ENCODE measurements around the gene PDE2A. TPM values are rescaled to one million over a fixed set of nuclear protein-coding genes. Genes with fewer than 3 reads are reported as not detected.

PDE2A gene
- total and polyA plus RNA-seq, 4 donors, result 9.4 to 17.5 (median 14.1) TPM

DNA sequence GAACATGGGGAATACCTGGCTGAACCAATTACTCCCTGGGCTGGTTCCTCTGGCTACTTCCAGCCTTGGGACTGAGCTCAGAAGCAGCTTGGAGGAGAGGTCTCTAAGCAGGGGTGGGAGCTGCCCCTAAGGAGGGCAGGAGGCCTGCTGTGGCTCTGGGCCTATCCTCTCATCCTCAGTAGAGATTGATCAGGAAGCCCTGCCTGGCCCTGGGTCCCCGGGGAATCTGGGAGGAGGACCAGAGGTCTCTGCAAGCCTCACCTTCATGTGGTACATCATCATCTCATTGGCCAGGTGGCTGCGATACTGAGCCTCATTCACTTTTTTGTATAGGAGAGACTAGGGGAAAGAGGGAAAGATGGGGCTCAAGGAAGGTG, 91.1 kb downstream of the PDE2A start:
- Histone ChIP-seq H3K9me3 (ENCODE audit: control insufficient read depth, insufficient read depth, low read length) (no peaks in the 10 kb centered on the region), H3K36me3 (ENCODE audit: control insufficient read depth, insufficient read depth, low read length) (peaks cover 8% of the 10 kb centered on the region), H3K4me1 (ENCODE audit: control insufficient read depth, insufficient read depth, low read length) (peaks cover 13% of the 10 kb centered on the region), H3K4me3 (ENCODE audit: low read depth, low read length) (no peak overlapping the region), H3K27ac (ENCODE audit: low read depth, low read length) (no peak overlapping the region), H3K27me3 (ENCODE audit: control insufficient read depth, insufficient read depth, low read length) (peaks cover 28% of the 10 kb centered on the region)
- no peak for DNase-seq (ENCODE audit: low read depth in 4 of 6, low spot score in 6 of 6)
- 100% methylated on average over 1 of the region's 2 CpGs for WGBS (ENCODE audit: insufficient coverage)

DNA sequence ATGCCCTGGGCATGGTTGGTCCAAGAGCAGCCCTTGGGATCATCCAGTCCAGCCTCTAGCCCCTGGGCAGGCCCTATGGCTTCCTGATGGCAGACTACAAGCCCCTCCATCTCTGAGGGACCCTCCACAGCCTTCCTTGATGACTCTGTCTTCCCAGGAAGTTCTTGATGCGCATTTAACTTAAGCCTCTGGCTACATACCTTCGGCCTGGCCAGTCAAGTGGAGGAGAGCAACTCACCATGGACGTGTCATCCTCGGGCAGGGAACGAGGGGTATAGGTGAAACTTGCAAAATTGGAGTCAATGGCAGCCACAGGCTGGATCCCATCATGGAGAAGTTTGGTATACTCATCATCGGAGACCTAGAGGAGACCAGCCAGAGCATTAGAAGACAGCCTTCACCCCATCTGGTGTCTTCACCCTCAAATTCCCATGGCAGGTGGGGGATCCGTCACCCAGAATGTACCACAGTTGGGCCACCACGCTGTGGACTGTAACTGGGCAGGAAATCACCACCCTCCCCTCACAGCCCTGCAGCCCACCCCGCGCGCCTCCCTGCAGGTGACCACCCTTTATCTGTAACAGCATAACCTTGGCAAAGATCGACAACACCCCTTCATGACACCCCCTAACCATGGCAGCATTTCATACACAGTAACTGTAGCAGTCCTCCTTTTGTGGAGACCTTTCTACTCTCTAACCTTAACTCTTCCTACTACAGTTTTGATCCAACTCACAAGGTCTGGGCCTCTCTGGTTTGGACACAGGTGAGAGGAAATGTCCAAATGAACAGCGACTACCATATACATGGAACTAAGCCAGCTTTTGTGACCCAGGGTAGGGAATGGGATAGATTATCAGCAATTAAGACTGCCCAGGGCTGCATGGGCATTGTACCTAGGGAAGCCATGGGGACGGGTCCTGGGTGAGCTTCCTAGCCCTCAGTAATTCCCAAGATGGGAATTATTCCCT, 91.7 kb downstream of the PDE2A start:
- peaks cover 26% of the 10 kb centered on the region for H3K27me3 ChIP-seq (ENCODE audit: control insufficient read depth, insufficient read depth, low read length)
- H3K27ac ChIP-seq (ENCODE audit: low read depth, low read length), result no peak overlapping the region
- 96% methylated on average over 10 of the region's 14 CpGs for WGBS (ENCODE audit: insufficient coverage)
- H3K4me1 ChIP-seq (ENCODE audit: control insufficient read depth, insufficient read depth, low read length), result peaks cover 13% of the 10 kb centered on the region
- H3K4me3 ChIP-seq (ENCODE audit: low read depth, low read length), result no peak overlapping the region
- DNase-seq (ENCODE audit: low read depth in 4 of 6, low spot score in 6 of 6), result no peak
- H3K36me3 ChIP-seq (ENCODE audit: control insufficient read depth, insufficient read depth, low read length), result peaks cover 9% of the 10 kb centered on the region
- no peaks in the 10 kb centered on the region for H3K9me3 ChIP-seq (ENCODE audit: control insufficient read depth, insufficient read depth, low read length)

DNA sequence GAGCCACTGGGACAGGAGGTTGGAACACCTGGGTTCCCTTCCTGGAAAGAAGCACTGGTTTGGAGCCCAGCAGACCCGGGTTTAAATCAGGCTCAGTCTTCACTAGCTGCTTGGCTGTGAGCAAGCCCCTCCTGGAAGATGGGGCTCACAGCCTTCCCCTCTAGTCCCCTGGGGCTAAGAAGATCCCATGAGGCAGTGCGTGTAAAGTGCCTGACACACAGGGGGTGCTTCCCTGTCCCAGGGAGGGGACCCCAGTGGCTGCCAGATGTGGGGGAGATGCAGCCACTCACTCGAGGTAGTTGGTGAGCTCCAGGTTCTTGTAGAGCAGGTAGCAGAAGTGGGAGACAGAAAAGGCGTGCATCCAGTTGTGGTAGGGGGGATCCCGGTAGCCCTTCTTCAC, 93.2 kb downstream of the PDE2A start:
- WGBS (ENCODE audit: insufficient coverage), result 83% methylated on average over 3 of the region's 5 CpGs
- DNase-seq (ENCODE audit: low read depth in 4 of 6, low spot score in 6 of 6), result no peak
- peaks cover 13% of the 10 kb centered on the region for H3K4me1 ChIP-seq (ENCODE audit: control insufficient read depth, insufficient read depth, low read length)
- peaks cover 16% of the 10 kb centered on the region for H3K36me3 ChIP-seq (ENCODE audit: control insufficient read depth, insufficient read depth, low read length)
- no peak overlapping the region for H3K4me3 ChIP-seq (ENCODE audit: low read depth, low read length)
- peaks cover 22% of the 10 kb centered on the region for H3K27me3 ChIP-seq (ENCODE audit: control insufficient read depth, insufficient read depth, low read length)
- no peak overlapping the region for H3K27ac ChIP-seq (ENCODE audit: low read depth, low read length)
- H3K9me3 ChIP-seq (ENCODE audit: control insufficient read depth, insufficient read depth, low read length), result no peaks in the 10 kb centered on the region

DNA sequence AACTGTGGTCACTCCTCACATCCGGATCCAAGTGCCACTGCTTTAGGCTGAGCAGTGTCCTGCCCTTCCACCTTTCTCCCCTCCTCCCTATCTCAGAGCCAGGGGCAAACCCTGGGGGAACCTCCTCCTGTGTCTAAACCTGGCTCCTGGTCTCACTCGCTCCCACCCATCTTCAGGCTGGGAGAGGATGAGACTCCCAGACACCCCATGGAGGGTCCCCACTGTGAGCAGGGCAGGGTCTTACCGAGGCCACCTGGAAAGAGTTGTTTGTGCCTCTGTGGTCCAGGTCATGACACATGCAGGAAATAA, 93.6 kb downstream of the PDE2A start:
- no peaks in the 10 kb centered on the region for H3K9me3 ChIP-seq (ENCODE audit: control insufficient read depth, insufficient read depth, low read length)
- H3K27me3 ChIP-seq (ENCODE audit: control insufficient read depth, insufficient read depth, low read length), result peaks cover 21% of the 10 kb centered on the region
- no peak overlapping the region for H3K4me3 ChIP-seq (ENCODE audit: low read depth, low read length)
- H3K36me3 ChIP-seq (ENCODE audit: control insufficient read depth, insufficient read depth, low read length), result peaks cover 16% of the 10 kb centered on the region
- no peak for DNase-seq (ENCODE audit: low read depth in 4 of 6, low spot score in 6 of 6)
- no peak overlapping the region for H3K27ac ChIP-seq (ENCODE audit: low read depth, low read length)
- peaks cover 13% of the 10 kb centered on the region for H3K4me1 ChIP-seq (ENCODE audit: control insufficient read depth, insufficient read depth, low read length)
- 87% methylated on average over 3 of the region's 3 CpGs for WGBS (ENCODE audit: insufficient coverage)

DNA sequence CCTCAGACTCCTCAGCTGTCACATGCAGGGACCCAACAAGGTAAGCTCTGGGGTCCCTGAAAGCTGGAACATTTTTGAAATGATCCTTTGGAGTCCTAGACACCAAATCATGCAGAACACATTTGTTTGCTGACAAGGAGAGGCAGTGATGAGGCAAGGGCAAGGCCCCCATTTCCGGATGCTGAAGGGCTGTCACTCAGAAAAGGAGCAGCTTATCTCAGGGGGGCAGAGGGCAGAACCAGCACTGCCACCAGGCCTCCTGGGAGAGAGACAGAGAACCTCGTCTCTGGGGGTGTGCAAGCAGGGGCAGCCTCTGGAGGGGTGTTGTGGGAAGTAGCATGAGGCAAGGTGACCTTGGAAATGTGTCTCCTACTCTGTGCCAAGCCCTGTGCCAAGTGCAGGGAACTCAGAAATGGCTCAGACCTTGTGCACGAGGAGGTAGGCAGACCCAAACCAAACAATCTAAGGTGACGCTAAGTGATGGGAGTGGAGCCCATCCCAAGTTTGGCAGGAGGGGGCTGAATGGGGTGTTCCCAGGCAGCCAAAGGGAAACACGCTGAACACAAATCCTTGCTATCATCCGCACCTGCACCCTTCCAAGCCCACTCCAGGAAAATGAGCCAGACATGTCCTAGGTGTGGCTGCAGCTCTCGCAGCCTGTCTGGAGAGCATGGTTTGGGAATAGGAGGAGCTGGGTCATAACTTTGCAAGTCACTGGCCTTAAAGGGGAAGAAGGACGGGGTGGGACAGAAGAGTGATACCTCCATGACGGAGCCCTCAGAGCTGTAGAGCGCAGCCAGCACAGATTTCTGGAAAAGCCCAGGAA, 94.2 kb downstream of the PDE2A start:
- H3K36me3 ChIP-seq (ENCODE audit: control insufficient read depth, insufficient read depth, low read length), result peaks cover 16% of the 10 kb centered on the region
- H3K27ac ChIP-seq (ENCODE audit: low read depth, low read length), result no peak overlapping the region
- no peak for DNase-seq (ENCODE audit: low read depth in 4 of 6, low spot score in 6 of 6)
- H3K27me3 ChIP-seq (ENCODE audit: control insufficient read depth, insufficient read depth, low read length), result peaks cover 15% of the 10 kb centered on the region
- peaks cover 9% of the 10 kb centered on the region for H3K4me1 ChIP-seq (ENCODE audit: control insufficient read depth, insufficient read depth, low read length)
- H3K4me3 ChIP-seq (ENCODE audit: low read depth, low read length), result no peak overlapping the region
- H3K9me3 ChIP-seq (ENCODE audit: control insufficient read depth, insufficient read depth, low read length), result no peaks in the 10 kb centered on the region
- 85% methylated on average over 8 of the region's 10 CpGs for WGBS (ENCODE audit: insufficient coverage)

DNA sequence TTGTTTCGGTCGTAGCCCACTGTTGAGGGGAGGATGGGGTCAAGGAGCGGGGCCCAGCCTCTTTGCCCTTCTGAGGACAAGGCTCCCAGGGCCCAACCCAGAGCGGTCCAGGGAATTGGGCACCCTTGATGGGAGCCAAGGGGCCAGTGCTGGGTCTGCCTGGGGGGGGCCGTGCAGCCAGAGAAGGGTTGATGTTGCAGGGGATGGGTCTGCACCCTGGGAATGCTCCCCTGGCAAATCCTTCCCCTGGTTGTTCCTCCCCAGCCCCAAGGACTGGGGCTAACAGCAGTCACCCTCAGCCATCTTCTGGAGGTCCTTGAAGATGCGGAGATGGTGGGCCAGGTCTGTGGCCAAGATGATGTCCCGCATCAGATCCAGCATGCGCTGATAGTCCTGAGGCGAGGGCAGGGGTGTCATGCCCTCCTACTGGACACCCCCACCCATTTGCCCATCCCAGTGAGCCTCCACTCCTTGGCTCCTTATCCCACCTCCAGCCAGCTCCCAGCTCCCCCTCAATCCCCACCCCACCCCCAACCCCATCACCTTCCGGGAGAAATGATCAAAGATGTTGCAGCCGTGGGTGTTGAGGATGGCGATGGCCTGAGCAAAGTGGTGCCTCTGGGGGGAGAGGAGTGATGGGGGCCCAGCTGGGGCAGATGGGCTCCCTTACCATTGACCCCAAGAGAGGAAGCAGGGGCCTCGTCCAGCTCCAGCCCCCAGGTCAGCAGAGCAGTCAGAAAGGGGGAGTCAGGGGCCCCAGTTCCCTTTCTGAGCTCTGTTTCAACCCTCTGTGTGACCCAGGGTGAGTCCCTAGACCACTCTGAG, 95.0 kb downstream of the PDE2A start:
- Histone ChIP-seq H3K36me3 (ENCODE audit: control insufficient read depth, insufficient read depth, low read length) (peaks cover 16% of the 10 kb centered on the region), H3K27me3 (ENCODE audit: control insufficient read depth, insufficient read depth, low read length) (peaks cover 7% of the 10 kb centered on the region), H3K4me3 (ENCODE audit: low read depth, low read length) (no peak overlapping the region), H3K9me3 (ENCODE audit: control insufficient read depth, insufficient read depth, low read length) (no peaks in the 10 kb centered on the region), H3K4me1 (ENCODE audit: control insufficient read depth, insufficient read depth, low read length) (peaks cover 2% of the 10 kb centered on the region), H3K27ac (ENCODE audit: low read depth, low read length) (no peak overlapping the region)
- no peak for DNase-seq (ENCODE audit: low read depth in 4 of 6, low spot score in 6 of 6)
- 73% methylated on average over 6 of the region's 13 CpGs for WGBS (ENCODE audit: insufficient coverage)

DNA sequence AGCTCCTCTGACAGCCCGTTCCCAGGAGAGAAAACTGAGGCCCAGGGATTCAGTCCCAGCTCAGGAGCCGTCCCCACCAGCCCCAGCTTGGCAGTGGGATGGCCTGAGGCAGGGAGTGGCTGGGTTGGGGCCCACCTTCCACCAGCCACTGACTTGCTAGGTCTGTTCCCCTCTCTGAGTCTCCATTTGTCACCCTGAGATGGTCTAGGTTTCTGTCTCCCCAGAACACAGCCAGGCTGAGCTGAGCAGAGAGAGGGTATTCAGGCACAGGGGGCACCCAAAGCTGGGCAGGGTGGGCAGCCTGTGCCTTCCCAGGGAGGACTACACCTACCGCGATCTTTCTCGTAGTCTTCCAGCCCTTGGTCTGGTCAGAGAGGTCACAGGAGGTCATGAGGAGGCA, 95.7 kb downstream of the PDE2A start:
- 90% methylated on average over 5 of the region's 5 CpGs for WGBS (ENCODE audit: insufficient coverage)
- H3K27ac ChIP-seq (ENCODE audit: low read depth, low read length), result no peak overlapping the region
- no peak overlapping the region for H3K4me3 ChIP-seq (ENCODE audit: low read depth, low read length)
- H3K4me1 ChIP-seq (ENCODE audit: control insufficient read depth, insufficient read depth, low read length), result no peaks in the 10 kb centered on the region
- peaks cover 2% of the 10 kb centered on the region for H3K27me3 ChIP-seq (ENCODE audit: control insufficient read depth, insufficient read depth, low read length)
- no peaks in the 10 kb centered on the region for H3K9me3 ChIP-seq (ENCODE audit: control insufficient read depth, insufficient read depth, low read length)
- peaks cover 16% of the 10 kb centered on the region for H3K36me3 ChIP-seq (ENCODE audit: control insufficient read depth, insufficient read depth, low read length)
- DNase-seq (ENCODE audit: low read depth in 4 of 6, low spot score in 6 of 6), result no peak

DNA sequence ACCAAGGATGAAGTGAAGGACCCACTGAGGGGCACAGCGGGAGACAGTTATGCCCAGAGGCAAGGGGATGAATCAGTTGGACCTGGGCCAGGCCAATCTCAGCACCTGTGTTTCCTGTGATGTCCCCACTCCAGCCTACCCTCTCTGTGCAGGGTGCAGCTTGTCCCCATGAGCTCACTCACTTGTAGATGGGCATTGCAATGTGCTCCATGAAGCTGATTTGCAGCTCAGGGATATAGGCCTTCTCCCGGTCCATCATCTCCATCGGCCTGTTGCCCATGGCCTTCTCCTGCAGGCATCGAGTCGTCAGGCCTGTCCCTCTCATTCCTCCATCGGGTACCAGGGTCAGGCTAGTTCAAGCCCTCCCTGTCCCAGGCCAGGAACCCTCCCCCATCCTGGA, 96.2 kb downstream of the PDE2A start:
- WGBS (ENCODE audit: insufficient coverage), result 100% methylated on average over 6 of the region's 6 CpGs
- Histone ChIP-seq H3K4me3 (ENCODE audit: low read depth, low read length) (no peak overlapping the region), H3K9me3 (ENCODE audit: control insufficient read depth, insufficient read depth, low read length) (no peaks in the 10 kb centered on the region), H3K36me3 (ENCODE audit: control insufficient read depth, insufficient read depth, low read length) (peaks cover 16% of the 10 kb centered on the region), H3K27ac (ENCODE audit: low read depth, low read length) (no peak overlapping the region), H3K4me1 (ENCODE audit: control insufficient read depth, insufficient read depth, low read length) (no peaks in the 10 kb centered on the region), H3K27me3 (ENCODE audit: control insufficient read depth, insufficient read depth, low read length) (no peaks in the 10 kb centered on the region)
- no peak for DNase-seq (ENCODE audit: low read depth in 4 of 6, low spot score in 6 of 6)

DNA sequence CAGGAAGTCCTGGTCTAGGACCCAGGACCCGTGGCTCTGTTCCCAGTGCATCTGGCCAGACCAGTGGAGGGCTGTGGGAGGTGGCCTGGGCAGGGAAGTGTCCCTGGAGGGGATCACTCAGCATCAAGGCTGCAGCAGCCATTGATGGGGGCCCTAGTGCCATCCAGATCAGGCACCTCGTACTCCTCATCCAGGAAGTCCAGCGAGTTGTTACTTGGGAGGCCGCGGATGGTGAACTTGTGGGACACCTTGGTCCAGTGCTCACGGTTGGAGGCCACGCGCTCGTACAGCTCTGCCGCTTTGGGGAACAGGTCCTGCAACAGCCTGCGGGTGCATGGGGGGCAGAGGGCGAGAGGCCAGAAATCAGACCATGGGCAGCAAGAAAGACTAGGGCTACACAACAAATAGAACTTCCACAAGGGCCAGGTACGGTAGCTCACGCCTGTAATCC, 96.9 kb downstream of the PDE2A start:
- Histone ChIP-seq H3K4me1 (ENCODE audit: control insufficient read depth, insufficient read depth, low read length) (no peaks in the 10 kb centered on the region), H3K4me3 (ENCODE audit: low read depth, low read length) (no peak overlapping the region), H3K27me3 (ENCODE audit: control insufficient read depth, insufficient read depth, low read length) (no peaks in the 10 kb centered on the region), H3K9me3 (ENCODE audit: control insufficient read depth, insufficient read depth, low read length) (no peaks in the 10 kb centered on the region), H3K36me3 (ENCODE audit: control insufficient read depth, insufficient read depth, low read length) (peaks cover 16% of the 10 kb centered on the region), H3K27ac (ENCODE audit: low read depth, low read length) (no peak overlapping the region)
- no peak for DNase-seq (ENCODE audit: low read depth in 4 of 6, low spot score in 6 of 6)
- WGBS (ENCODE audit: insufficient coverage), result 91% methylated on average over 14 of the region's 14 CpGs

Measured in spinal cord (tissue), 10 donors.